SK-N-SH (cell line): ENCODE measurements around the gene TRPC4AP.

ENCODE experiments used
- EP300 ChIP-seq, 2 experiments: IDR thresholded peaks; 2 replicates each; pipeline versions ENCODE4 v1.4.0 to v1.6.1; 2012; ENCODE audit warnings: borderline replicate concordance in 1 of 2, low read depth in 1 of 2, low read length in 1 of 2
- FOSL2 ChIP-seq: IDR thresholded peaks from 2 replicates; pipeline ENCODE4 v1.4.0; 2012; ENCODE audit warnings: low read depth, mild to moderate bottlenecking, moderate library complexity, borderline replicate concordance
- GATA2 ChIP-seq: sonication (generic); formaldehyde crosslinking; IDR thresholded peaks from 2 replicates; pipeline ENCODE4 v1.5.0; 2020; ENCODE audit warnings: mild to moderate bottlenecking, missing genetic modification reagents
- POLR2AphosphoS5 ChIP-seq: IDR thresholded peaks from 2 replicates; pipeline ENCODE4 v1.6.1; 2012; ENCODE audit warnings: low read depth, low read length
- SMC3 ChIP-seq: IDR thresholded peaks from 2 replicates; pipeline ENCODE4 v1.6.1; 2012; ENCODE audit warnings: low read depth, low read length, improper control_type of control experiment
- YY1 ChIP-seq: IDR thresholded peaks from 2 replicates; pipeline ENCODE4 v1.4.0; 2012; ENCODE audit warnings: low read depth, mild to moderate bottlenecking
- TF ChIP-seq, protein P1 (sequence below): fragments of 200-600 bp; sonication (generic); IDR thresholded peaks from 2 replicates; pipeline ENCODE4 v1.6.1; 2017; ENCODE audit warnings: antibody characterized with exemption, mild to moderate bottlenecking, moderate library complexity
- TF ChIP-seq, protein P2 (sequence below): IDR thresholded peaks from 2 replicates; pipeline ENCODE4 v1.4.0; 2012; ENCODE audit warnings: low read depth, borderline replicate concordance

DNA sequence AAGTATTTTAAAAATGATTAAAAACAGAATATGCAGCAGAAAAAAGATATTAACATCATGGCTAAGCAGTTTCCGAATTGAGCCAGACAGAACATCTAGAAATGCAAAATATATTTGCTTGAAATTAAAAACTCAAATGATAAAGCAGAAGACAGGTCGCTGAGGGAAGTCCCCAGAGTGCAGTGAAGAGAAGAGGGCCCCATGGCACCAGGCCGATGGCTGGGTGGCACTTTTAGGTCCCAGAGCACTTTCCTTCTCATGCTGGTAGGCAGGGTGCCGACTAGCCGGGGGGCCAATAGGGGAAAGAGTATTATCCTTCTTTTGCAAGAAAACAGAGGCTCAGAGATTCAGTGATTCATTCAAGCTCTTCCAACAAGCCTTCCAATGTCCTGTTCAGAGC is 78.1 kb downstream of the TRPC4AP start:
- TF ChIP-seq, protein P1, sequence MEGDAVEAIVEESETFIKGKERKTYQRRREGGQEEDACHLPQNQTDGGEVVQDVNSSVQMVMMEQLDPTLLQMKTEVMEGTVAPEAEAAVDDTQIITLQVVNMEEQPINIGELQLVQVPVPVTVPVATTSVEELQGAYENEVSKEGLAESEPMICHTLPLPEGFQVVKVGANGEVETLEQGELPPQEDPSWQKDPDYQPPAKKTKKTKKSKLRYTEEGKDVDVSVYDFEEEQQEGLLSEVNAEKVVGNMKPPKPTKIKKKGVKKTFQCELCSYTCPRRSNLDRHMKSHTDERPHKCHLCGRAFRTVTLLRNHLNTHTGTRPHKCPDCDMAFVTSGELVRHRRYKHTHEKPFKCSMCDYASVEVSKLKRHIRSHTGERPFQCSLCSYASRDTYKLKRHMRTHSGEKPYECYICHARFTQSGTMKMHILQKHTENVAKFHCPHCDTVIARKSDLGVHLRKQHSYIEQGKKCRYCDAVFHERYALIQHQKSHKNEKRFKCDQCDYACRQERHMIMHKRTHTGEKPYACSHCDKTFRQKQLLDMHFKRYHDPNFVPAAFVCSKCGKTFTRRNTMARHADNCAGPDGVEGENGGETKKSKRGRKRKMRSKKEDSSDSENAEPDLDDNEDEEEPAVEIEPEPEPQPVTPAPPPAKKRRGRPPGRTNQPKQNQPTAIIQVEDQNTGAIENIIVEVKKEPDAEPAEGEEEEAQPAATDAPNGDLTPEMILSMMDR, result no peak
- TF ChIP-seq POLR2AphosphoS5, result no peak
- no peak for TF ChIP-seq EP300 (IDR thresholded peaks at IDR 0.05; ENCODE audit: borderline replicate concordance in 1 of 2, low read depth in 1 of 2, low read length in 1 of 2)
- TF ChIP-seq GATA2 (CRISPR knock-in tag), result no peak
- TF ChIP-seq, protein P2, sequence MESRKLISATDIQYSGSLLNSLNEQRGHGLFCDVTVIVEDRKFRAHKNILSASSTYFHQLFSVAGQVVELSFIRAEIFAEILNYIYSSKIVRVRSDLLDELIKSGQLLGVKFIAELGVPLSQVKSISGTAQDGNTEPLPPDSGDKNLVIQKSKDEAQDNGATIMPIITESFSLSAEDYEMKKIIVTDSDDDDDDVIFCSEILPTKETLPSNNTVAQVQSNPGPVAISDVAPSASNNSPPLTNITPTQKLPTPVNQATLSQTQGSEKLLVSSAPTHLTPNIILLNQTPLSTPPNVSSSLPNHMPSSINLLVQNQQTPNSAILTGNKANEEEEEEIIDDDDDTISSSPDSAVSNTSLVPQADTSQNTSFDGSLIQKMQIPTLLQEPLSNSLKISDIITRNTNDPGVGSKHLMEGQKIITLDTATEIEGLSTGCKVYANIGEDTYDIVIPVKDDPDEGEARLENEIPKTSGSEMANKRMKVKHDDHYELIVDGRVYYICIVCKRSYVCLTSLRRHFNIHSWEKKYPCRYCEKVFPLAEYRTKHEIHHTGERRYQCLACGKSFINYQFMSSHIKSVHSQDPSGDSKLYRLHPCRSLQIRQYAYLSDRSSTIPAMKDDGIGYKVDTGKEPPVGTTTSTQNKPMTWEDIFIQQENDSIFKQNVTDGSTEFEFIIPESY, result no peak
- TF ChIP-seq YY1, result no peak
- no peak for TF ChIP-seq SMC3
- no peak for TF ChIP-seq FOSL2
